HG03565 (cell line): ENCODE results near the gene TXLNG.
A peak's percentile ranks its signal among the peaks of the same experiment; 100 is the strongest.

Experiments
- ATAC-seq: cut with Tn5 transposase; IDR thresholded peaks from one replicate; pipeline ENCODE4 v1.9.1; 2021; ENCODE audit warnings: mild to moderate bottlenecking, moderate library complexity; ENCODE audit not compliant: unreplicated experiment

The TXLNG gene

GRCh38 chrX:16785247-16786138 is 773 bp upstream of the TXLNG start:
- ATAC-seq: no peak

GRCh38 chrX:16786791-16787735 is 797 bp downstream of the TXLNG start:
- no peak for ATAC-seq

DNA sequence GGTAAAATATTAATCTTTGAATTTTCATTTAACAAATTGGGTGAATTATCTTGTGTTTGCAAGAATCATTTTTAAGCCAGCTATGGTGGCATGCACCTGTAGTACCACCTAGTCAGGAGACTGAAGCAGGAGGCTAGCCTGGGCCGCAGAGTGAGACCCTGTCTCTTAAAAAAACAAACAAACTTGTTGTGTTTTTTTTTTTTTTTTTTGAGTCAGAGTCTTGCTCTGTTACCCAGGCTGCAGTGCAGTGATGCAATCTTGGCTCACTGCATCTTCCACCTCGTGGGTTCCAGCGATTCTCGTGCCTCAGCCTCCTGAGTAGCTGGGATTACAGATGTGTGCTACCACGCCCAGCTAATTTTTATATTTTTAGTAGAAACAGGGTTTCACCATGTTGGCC is 2.2 kb downstream of the TXLNG start:
- ATAC-seq: no peak

DNA sequence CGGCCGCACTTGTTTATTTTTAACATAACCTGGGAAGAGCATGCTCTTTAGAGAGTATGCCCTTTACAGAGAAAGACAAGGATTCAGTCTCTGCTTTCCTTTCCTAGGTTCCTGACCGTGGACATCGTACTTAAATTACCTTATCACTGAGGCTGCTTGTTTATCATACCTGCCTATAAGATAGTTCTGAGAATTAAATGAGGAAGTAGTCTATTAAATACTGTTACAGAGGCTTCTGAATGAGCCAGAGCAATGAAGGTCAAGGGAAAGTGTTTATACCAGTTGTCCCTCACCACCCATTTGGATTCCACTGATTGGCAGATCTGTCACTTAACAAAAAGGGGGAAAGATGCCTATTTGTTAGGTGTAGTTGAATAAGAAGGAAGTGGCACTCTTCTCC is 10.0 kb downstream of the TXLNG start:
- no peak for ATAC-seq

GRCh38 chrX:16797358-16797757 is 11.1 kb downstream of the TXLNG start:
- ATAC-seq: no peak

DNA sequence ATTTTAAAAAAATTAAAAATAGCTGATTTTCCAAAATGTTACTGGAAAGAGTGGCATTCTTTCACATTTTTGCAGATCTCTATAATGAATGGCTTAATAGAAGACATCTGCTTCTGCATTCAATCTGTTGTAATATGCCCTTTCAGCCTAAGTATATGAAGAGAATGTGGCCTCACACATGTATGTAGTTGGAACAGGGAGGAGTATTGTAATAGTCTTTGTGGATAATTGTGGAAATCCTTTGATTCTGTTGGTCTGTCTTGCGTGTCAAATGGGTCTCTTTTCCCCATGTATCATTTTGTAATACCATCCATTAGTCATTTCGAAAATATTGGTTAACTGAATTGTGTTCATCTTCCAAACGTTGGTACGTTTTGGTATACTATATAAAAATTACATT is 11.6 kb downstream of the TXLNG start:
- ATAC-seq: no peak

DNA sequence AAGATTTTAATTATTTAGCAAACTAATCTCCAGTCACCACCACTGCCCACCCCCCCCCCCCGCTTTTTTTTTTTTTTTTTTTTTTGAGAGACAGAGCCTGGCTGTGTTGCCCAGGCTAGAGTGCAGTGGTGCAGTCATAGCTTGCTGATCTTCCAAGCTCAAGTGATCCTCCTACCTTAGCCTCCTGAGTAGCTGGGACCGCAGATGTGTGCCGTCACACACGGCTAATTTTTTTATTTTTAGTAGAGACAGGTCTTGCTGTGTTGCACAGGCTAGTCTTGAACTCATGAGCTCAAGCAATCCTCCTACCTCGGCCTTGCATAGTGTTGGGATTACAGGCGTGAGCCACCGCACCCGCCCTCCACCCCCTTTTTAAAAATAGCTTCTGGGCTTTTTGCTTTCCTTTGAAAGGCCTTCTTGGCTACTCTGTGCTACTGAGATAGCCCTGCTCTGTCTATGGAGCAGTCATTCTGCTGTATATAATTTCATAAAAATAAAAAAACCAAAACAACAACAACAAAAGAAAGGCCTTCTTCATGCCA is 18.7 kb downstream of the TXLNG start:
- peak; percentile 49 for ATAC-seq

GRCh38 chrX:16807548-16807947 is 21.3 kb downstream of the TXLNG start:
- ATAC-seq: no peak

DNA sequence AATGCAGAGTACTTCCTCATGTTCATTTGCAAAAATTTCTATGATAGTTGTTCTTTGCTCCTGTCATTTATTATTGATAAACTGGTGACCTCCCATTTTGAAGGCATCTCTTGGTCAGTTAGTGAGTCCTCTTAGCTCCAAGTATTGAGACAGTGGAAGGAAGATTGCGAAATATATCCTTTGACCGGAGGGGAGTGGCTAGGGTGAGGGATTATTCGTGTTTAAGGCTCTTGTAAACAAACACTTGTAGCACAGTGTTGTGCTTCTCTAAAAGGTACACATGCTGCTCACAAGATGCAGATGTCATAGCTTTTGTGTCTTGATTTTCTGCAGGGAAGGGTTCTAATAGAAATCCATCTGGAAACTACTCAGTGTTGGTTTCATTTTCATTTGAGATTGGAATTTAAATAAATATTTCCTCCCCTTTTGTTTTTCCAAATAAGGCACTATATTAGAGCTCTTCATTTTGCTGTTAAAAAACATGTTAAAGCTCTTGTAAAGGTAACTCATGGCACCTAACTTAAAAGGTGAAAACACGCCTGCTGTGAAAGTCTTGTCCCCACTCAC is 21.8 kb downstream of the TXLNG start:
- ATAC-seq: no peak

GRCh38 chrX:16814597-16814996 is 28.3 kb downstream of the TXLNG start:
- no peak for ATAC-seq

DNA sequence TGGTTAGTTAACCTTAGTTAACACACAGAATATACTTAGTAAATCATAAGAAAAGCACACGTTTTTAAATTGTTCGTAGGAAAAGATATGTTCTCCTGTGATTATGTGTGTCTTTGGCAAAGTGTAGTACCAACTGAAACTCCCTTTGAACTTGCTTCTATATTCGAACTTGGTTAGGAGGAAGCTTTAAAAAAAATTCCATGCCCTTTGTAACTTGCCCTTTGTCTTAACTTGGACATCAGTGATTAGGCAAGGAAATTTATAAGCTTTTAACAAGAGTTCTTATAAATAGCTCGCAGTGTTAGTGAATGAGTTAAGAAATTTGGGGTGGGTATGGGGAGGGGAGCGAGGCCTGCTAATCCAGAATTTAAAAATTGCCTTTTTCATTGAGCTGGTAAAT is 33.4 kb downstream of the TXLNG start:
- no peak for ATAC-seq

DNA sequence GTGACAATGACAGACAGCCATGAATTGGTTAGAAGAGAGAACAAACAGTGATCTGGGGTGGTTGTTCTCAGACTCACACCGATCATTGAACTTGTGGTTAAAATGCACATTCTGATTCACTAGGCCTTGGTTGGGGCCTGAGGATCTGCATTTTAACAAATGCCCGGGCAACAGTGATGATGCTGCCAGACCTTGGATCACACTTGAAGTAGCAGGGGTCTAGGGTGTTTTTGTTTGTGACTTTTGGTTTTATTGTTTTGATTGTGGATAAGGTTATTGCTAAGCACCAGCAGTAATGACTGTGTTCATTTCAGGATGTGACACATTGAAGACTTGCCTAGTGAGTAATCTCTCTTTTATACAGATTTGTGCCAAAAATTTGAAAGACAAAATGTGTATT is 36.5 kb downstream of the TXLNG start:
- no peak for ATAC-seq

GRCh38 chrX:16825264-16826035 is 39.2 kb downstream of the TXLNG start:
- no peak for ATAC-seq

- ATAC-seq: no peak
Observed at GRCh38 chrX:16826207-16826606, 39.9 kb downstream of the TXLNG start.

- ATAC-seq: no peak
Observed at GRCh38 chrX:16827225-16827624, 41.0 kb downstream of the TXLNG start.

DNA sequence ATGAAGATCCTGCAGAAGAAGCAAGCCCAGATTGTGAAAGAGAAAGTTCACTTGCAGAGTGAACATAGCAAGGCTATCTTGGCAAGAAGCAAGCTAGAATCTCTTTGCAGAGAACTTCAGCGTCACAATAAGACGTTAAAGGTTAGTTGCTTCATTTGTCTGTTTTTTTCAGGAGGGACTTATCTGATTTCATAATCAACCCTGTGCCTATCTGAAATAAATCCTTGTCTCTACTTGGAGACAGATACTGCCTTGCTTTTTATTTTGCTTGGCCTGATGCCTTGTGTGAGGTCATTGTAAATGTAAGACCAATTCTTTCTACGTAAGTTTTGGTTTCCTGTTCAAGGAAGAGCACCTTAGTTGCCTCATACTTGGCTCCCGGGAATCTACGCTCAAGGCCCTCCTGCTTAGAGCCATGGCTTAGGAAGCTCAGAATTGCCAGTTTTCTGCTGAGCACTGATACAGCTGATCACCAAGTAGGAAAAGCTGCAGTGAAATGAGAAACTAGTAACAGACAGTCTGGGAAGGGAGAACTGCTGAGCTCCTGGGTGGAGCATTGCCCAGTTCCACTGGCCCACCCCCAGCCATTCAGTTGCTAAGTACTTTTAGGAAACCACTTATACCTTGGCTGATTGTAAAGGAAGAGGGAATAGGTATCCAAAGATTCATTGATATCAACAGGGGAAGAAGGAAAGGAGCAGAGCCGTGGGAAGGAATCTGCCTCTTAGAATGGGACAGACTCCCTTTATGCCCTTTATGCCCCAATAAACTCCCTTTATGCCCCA is 42.0 kb downstream of the TXLNG start:
- no peak for ATAC-seq

GRCh38 chrX:16832301-16832700 is 46.0 kb downstream of the TXLNG start:
- no peak for ATAC-seq

DNA sequence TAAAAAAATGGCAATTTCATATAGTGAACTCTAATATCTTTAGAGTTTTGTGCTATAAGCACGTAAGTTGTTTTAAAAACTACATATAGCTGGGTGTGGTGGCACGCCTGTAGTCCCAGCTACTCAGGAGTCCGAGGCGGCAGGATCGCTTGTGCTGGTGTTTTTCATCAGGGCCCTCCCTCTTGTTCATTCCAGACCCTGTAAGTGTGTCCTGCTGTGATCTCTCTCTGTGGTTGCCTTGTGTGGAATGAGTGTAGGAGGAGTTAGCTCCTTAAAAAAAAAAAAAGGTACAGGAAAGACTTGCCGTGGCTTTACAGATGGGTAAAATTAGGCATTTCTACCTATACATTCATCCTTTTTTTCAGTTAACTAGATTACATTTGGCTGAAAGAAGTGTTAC is 48.5 kb downstream of the TXLNG start:
- no peak for ATAC-seq

DNA sequence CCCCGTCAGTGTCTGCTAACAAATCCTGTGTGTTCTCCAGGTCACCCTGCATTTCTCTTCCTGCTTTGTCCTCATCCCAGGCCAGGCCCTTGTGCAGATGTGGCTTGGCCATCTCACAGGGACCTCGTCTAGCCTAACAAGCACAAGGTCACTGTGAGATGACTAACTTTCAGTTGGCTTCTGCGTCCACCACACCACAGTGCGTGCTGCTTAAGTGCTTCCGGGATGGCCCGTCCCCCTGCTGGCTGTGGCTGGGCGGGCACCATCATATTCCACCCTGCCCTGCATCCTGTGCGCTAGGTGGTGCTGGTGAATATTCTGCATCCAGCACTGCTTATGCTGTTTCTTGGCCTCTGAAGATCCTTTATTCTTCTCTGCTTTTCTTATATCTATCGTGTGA is 50.1 kb downstream of the TXLNG start:
- ATAC-seq: no peak
